Transverse colon (tissue), 4 donors: ENCODE results near the gene CDKL5.

ENCODE experiments used
- CTCF ChIP-seq, 5 experiments: fragments of 200-600 bp in 3 of 5; fragments of 450-650 bp in 2 of 5; sonication (generic) in 3 of 5; IDR thresholded peaks; 1 replicate in 2 of 5; 2 replicates in 3 of 5; pipeline ENCODE4 v1.5.1; 2016 to 2017; ENCODE audit warnings: antibody characterized with exemption in 5 of 5, inconsistent platforms in 3 of 5, mild to moderate bottlenecking in 2 of 5, moderate library complexity in 1 of 5
- POLR2A ChIP-seq: fragments of 450-650 bp; IDR thresholded peaks from one replicate; pipeline ENCODE4 v1.6.1; 2016; ENCODE audit warnings: antibody characterized with exemption, mild to moderate bottlenecking, moderate library complexity
- POLR2AphosphoS5 ChIP-seq, 3 donors: sonication (generic); formaldehyde crosslinking; IDR thresholded peaks; one replicate each; pipeline ENCODE4 v1.6.1; 2016; ENCODE audit warnings: antibody characterized with exemption in 3 of 3

GRCh38 chrX:18647621-18648020 lies 222.2 kb downstream of the CDKL5 start:
- TF ChIP-seq CTCF (IDR thresholded peaks at IDR 0.05), result no peak
- TF ChIP-seq POLR2A, result no peak
- no peak for TF ChIP-seq POLR2AphosphoS5 (IDR thresholded peaks at IDR 0.05)
